GM19328 (cell line): Measurements from ENCODE around the gene AQP9.
"Not testable (repeated sequence)": the region's sequence is repeated elsewhere in the genome, so short reads cannot be mapped to it uniquely, and the experiment has no call there.

Experiments
- ATAC-seq: cut with Tn5 transposase; IDR thresholded peaks from one replicate; pipeline ENCODE4 v1.9.1; 2021; ENCODE audit warnings: mild to moderate bottlenecking, moderate library complexity; ENCODE audit not compliant: unreplicated experiment

AQP9 gene

DNA sequence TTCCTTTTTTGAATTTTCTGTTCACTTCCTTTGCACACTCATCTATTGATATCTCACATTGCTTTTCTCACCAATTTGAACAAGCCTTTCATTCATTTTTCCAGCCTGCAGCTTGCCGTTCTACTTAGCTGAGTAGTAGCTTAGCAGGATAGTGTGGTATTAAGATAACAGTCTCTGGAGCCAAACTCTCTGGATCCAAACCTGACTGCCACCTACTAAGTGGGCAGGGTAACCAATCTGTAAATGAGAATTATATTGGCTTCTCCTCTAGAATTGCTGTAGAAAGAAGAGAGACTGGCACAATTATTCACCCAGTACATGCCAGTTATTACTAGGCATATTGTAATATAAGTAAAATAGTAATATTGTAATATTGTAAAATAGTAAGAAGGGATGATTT, 40.5 kb downstream of the AQP9 start:
- no peak for ATAC-seq

DNA sequence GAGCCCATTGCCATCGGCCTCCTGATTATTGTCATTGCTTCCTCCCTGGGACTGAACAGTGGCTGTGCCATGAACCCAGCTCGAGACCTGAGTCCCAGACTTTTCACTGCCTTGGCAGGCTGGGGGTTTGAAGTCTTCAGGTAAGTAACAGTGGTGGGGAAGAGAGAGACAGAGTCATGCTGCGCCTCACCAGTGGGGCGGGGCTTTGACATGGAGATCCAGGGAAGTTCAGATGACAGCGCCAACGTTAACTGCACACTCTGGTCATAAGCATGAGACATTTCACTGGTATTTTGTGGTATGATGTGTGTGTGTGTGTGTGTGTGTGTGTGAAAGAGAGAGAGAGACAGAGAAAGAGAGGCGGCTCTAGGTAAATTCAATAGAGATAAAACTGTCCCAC, 41.0 kb downstream of the AQP9 start:
- no peak for ATAC-seq

DNA sequence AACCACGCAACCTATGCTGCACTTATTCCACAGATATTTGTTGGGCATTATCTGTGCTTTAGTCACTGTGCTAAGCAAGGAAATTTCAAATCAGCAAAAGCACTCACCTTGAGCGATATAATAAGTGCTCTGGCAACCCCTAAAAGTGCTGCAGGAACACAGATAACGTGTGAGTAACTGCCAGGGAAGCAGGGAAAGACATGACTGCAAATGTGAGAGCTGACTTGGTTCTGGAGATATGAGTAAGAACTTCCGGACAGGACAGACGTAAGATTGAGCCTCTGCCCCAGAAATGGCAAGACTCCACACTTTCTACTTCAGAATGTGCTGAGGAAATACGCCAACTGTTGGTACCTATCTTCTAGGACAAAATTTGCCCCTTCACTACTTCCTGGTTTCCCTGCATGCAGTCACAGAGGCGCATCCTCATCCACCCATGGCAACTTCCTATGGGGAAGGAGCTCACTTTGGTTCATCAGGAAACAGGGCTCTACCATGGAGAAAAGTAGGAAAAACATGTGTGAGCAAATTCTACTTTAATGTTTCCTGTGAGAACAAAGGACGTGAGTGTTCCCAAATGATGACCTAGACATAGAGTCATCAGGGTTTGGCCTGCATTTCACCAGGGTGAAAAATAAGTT, 41.7 kb downstream of the AQP9 start:
- no peak for ATAC-seq

DNA sequence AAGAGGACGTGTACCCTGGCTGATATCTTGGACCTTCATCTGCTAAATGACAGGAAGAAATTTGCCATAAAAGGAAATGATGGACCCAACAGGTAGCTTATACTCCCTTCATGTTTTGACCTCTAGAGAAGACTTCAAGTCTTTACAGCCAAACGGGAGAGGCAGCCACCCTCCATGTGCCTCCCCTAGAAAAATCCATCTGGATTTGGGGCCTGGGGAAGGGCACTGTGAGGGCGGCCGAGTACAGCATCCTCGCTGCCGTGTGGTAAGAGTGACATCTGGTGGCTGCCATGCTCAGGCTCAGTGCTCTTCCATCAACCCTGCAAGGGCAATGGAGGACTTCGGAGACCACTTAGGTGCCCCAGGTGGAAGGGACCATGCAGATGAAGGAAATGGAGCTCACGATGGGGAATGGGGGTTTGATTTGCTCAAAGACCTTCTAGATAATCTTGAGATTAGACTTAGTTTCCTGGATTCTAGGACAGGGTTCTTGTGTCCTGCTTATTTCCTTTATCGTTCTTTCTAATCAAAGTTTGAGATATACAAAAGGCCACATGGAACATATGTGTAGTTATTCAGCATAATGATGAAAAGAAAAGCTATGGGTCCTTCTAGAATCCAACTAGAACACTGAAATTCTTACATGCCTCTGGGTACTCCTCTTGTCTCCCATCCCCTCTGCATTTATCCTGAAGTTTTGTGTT, 44.4 kb downstream of the AQP9 start:
- no peak for ATAC-seq

DNA sequence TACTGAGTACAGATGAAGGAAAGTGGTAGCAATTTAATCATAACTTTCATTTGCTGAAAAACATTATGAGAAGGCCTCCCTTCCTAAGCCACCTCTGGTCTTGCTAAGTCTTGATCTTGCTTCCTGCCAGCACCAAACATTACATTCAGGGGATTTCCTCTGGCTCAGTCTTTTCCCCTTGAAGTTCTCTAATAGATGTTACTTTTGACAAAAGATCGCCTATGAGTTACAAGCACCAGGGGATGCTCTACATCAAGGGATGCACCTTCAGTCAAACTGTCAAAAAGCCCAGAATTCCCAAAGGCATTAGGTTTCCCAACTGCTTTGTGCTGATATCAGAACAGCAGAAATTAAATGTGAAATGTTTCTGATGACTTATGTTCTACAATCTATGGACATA, 47.3 kb downstream of the AQP9 start:
- ATAC-seq, result no peak

DNA sequence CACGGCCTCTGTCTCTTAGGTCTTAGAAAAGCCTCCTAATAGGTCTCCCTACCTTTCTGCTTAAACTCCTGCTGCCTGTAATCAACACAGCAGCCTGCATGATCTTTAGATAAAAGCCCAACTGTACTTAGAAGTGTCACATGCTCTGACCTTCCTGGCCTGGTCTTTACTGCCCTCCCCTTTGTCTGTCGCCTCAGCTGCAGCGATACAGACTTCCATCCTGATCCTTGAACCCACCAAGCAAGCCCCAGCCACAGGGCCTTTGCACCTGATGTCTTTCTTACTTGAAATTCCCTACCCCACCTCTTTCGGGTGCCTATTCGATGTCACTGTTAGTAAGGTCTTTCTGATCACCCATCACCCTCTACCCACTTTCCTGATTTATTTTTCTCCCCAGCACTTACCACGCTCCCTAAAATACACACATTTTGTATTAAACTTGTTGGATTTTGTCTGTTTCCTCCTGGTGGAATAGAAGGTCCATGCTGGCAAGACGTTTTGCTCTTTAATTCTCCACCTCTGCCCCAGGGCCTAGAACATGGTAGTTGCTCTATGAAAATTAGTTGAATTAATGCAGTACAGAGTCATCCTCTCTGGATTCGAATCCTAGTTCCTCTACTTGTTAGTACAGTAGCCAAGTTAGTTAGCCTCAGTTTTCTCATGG, 51.1 kb downstream of the AQP9 start:
- no peak for ATAC-seq

DNA sequence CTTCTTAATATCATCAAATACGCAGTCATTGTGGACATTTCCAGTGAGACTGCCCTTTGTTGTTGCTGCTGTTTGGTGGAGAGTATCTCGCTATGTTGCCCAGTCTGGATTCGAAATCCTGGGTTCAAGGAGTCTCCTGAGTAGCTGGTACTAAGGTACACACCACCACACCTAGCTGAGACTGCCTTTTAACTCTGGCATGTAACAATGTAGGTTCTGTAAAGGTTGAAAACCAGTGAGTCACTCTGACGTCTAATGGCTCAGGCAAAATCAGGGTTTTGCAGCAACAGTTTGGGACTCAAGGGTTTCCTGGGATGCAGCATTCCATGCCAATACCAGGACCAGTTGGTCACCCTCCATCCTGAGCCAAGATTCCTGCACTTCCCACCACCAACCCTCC, 52.2 kb downstream of the AQP9 start:
- ATAC-seq, result no peak

DNA sequence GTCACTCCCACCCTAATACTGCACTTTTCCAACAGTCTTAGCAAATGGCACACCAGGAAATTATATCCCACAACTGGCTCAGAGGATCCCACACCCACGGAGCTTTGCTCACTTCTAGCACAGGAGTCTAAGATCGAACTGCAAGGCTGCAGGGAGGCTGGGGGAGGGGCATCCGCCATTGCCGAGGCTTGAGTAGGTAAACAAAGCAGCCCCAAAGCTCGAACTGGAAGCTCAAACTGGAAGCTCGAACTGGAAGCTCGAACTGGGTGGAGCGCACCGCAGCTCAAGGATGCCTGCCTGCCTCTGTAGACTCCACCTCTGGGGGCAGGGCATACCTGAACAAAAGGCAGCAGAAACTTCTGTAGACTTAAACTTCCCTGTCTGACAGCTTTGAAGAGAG, 55.5 kb downstream of the AQP9 start:
- ATAC-seq, result not testable (repeated sequence)

DNA sequence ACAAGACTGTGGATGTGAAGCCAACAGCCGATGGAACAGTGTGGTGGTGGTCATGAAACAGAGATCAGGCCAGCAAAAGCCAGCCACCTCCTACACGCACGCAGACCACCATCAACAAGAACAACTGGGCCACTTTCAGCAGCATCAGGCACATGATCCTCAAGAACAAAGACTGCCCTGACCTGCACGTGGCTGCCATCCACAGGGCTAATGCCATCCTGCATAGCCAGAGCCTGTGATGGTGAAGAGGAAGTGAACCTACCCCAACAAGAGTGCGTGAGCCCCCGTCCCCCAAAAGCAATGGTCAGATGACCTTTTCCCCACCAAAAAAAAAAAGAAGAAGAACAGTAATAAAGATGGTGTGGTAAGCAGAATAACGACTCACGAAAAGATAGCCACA, 62.6 kb downstream of the AQP9 start:
- ATAC-seq, result no peak

DNA sequence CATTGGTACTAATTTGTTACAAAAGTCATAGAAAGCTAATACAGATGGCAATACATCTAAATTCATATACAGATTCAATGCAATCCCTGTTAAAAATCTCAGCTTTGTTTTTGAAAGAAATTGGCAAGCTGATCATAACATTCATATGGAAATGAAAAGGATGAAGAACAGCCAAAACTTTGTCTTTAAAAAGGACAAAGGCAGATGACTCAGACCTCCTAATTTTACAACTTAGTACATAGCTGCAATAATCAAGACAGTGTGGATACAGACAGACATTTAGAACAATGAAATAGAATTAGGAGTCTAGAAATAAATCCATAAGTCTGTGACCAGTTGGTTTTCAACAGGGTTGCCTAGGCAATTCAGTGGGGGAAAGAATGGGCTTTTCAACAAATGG, 63.3 kb downstream of the AQP9 start:
- ATAC-seq, result no peak

DNA sequence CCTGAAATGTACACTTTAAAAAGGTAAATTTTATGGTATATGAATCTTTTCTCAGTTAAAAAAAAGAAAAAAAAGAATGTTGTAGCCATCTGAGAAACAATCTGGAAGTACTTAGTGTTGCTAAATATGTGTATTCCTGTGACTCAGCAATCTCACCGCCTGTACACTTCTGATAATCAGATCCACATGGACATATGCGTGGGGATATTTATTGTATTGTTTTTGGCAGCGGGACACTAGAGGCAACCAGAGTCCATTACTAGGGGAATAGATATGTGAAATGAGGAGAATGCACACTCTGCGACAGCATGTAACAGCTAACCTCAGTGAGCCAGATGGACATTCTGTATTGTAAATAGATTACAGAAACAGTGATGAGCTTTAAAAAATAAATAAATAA, 65.4 kb downstream of the AQP9 start:
- no peak for ATAC-seq

DNA sequence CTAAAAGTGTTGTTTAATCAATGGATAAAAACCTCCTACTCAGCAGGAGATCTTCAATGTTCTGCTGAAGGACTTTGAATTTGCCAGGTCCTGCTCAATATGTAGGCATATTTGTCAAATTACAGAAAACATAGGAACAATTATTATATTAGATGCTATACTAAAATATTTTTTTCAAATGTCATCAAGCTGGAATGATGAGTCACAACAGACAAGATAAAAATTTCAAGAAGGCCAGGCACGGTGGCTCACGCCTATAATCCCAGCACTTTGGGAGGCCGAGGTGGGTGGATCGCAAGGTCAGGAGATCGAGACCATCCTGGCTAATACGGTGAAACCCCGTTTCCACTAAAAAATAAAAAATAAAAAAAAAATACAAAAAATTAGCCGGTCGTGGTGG, 68.0 kb downstream of the AQP9 start:
- no peak for ATAC-seq

DNA sequence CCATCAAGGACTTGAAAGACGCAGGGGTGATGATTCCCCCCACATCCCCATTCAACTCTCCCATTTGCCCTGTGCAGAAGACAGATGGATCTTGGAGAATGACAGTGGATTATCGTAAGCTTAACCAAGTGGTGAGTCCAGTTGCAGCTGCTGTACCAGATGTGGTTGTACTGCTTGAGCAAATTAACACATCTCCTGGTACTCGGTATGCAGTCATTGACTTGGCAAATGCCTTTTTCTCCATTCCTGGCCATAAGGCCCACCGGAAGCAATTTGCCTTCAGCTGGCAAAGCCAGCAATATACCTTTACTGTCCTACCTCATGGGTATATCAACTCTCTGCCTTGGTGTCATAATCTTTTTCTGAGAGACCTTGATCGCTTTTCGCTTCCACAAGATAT, 70.0 kb downstream of the AQP9 start:
- not testable (repeated sequence) for ATAC-seq

DNA sequence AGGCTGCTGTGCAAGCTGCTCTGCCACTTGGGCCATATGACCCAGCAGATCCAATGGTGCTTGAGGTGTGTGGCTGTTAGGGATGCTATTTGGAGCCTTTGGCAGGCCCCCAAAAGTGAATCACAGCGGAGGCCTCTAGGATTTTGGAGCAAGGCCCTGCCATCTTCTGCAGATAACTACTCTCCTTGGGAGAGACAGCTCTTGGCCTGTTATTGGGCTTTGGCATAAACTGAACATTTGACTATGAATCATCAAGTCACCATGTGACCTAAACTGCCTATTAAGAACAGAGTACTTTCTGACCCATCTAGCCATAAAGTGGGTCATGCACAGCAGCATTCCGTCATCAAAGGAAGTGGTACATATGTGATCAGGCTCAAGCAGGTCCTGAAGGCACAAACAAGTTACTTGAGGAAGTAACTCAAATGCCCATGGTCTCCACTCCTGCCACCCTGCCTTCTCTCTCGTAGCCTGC, 70.9 kb downstream of the AQP9 start:
- ATAC-seq, result not testable (repeated sequence)

DNA sequence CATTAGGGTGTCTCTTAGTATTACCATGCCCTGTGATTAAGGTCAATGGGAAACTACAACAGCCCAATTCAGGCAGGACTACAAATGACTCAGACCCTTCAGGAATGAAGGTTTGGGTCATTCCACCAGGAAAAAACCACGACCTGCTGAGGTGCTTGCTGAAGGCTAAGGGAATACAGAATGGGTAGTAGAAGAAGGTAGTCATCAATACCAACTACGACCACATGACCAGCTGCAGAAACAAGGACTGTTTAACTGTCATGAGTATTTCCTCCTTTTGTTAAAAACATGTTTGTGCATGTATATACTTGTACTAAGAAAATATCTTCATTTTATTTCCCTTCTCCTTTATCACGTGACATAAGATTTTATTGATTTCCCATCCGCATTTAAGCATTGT, 71.8 kb downstream of the AQP9 start:
- not testable (repeated sequence) for ATAC-seq

DNA sequence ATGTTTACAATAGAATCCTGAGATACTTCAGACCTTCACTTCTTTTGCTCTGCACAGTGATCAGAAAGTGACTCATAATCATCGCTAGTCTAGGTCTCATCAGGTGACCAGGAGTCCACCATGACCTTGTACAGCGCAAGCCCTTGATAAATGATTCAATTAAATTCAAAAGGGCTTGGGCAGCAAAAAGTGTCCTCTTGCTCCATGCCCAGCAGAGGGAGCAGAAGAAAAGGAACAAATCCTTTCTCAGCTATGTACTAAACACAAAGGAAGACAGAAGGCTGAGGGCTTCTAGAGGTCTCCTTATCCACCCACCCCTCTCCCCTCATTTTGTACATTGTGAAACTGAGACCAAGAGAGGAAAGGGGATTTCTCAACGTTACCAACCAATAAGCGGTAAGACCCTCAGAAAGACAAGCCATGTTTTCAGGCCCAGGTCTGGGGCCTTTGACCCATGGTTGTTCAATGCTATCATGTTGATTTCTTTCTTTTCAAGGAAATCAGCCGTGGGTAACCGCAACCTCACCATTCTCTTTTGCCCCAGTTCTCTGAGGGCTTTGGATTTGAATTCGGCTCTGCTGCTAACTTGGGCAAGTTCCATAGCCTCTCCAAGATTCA, 74.8 kb downstream of the AQP9 start:
- no peak for ATAC-seq

DNA sequence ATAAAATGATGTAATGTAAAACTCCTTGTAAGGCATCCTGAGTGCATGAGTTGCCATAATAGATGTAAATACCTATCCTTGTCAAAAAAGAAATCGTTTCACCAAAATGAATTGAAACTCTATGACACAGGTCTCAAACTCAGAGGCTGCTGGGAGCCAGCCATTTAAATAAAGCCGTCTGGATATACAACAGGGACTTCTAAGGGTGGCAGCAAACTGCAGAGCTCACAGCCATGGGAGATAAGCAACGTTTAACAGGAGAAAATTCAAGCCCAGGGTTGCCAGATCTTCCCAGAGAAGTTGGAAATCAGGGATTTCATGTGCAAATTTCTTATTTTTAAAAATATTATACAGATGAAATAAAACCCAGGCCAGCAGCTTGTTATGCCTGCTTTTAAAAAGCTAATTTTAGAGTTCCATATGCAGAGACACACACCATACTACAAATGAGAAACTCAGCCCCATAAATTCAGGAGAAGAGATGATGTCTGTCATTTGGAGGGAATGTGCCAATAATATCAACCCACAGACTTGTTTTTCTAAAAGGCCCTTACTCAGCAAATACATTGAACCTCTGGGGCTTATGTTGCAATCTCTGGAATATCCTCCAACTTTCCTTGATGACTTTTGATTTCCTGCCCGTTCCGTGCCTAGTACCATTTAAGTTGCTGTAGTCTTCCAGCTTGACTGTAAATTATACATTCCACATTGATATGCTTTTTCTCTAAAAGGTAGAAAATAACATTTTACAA, 75.6 kb downstream of the AQP9 start:
- no peak for ATAC-seq

DNA sequence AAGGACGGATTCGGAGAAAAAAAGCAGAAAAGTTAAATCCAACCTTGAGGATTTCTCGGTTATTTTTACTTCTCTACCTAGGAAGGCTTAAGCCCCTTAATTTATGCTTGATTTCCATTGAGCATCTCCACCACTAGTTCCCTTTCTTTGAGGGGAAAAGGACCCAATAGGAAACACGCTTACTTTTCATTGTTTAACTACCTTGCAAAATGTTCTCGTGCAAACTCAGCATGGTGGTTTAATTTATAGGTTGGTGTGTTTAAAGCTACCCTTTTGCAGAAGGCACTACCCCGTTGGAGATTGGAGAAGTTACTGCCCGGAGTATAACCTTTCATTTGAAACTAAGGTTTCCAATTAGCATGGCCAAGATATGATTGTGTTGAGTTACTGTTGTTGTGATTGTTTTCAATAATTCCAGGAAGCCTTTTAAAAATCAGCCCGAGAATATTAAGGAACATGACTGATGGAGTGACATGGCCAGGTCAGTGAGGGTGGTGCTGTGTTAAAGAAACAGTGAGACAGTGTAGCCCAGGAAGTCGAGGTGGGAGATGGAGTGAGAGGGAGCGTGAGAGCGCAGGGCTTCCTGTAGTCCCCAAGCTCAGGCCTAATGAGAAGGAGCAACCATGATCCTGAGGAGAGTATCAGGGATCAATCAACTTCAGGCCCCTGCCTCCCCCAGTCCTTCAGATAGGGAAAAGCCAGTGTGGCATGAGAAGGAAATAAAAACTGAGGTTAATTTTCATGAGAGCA, 76.6 kb downstream of the AQP9 start:
- ATAC-seq, result no peak

DNA sequence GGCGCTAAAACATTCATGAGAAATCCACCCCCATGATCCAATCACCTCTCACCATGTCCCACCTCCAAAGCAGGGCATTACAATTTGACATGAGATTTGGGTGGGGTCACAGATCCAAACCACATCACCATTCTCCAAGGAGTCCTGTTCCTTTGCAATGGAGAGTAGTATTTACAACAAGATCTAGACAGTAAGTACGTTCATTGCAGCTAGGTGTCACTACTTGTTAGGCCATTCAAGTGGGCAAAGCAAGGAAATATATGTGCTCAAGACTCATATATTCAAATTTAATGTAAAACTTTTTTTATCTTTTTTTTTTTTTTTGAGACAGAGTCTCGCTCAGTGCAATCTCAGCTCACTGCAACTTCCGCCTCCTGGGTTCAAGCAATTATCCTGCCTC, 79.3 kb downstream of the AQP9 start:
- no peak for ATAC-seq

DNA sequence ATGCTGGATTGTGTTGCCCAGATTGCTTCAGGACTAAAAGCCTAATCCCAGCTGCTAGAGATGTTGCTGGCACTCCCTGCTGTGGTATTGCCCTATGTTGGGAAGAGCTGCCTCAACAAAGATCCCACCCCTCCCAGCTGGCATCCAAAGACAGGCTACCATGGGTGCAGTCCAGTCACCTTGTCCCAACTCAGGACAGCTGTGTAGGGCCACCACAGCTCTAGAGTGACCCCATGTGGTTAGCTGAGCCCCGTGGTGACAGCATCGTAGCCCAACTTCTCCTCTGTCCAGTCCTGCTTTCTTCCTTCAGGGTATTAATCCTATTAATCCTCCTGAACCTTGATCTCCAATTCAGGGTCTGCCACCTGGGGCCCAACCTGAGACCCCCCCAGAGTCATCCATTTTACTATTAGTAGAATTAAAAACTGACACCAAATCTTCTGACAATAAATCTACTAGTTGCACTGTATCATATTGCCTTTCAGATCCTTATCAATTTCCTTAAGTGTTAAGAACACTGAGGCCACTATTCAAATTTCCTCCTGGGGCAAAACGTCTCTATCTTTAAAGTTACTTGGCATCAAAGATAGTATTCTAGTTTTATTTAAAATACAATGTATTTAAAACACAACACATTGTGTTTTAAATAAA, 83.5 kb downstream of the AQP9 start:
- no peak for ATAC-seq
